T-helper 1 cell treated with Interleukin-12 subunit alpha and Interleukin-12 subunit beta and Interleukin-4 antibody, amounts not matched to agents 30 ng/mL and 1 ng/mL, for 36 hours (primary cell): Measurements from ENCODE around the gene CNN1. TPM values are rescaled to one million over a fixed set of nuclear protein-coding genes. Genes with fewer than 3 reads are reported as not detected.

Experiments
- intact Hi-C: fragments of 100-400 bp; cut with micrococcal nuclease; formaldehyde crosslinking; loops from one replicate; pipeline ENCODE4 v1.15.1; 2024
- total RNA-seq: library from RNA; stranded (reverse); gene quantifications from 2 replicates; pipeline ENCODE4 v1.2.3, GENCODE V29; 2022

CNN1 gene
- total RNA-seq, 1 donor from 2014 or later: not detected

DNA sequence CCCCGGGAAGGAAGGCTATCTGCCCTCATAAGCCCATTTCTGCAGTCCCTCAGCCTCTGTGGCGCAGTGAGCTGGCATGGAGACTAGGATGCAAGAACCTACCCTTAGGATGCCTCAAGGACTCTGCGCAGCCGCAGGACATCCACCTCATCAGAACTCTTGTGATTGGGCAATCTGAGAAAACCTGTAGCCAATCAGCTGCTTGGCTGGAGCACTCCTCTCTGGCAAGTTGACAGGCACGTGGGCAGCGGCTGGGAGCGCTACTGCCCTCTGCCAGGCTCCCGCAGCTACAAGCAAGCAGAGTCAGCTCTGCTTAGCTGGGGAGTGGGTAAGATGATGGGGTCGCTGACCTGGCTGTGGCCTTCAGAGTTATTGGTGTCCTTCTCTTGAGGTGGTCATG lies 8.2 kb upstream of the CNN1 start:
- intact Hi-C loops: no loop called here

GRCh38 chr19:11534538-11534937 lies 4.1 kb upstream of the CNN1 start:
- intact Hi-C loops: no loop called here

- intact Hi-C loops: no loop called here
Measured at GRCh38 chr19:11534948-11535347, 3.7 kb upstream of the CNN1 start.

DNA sequence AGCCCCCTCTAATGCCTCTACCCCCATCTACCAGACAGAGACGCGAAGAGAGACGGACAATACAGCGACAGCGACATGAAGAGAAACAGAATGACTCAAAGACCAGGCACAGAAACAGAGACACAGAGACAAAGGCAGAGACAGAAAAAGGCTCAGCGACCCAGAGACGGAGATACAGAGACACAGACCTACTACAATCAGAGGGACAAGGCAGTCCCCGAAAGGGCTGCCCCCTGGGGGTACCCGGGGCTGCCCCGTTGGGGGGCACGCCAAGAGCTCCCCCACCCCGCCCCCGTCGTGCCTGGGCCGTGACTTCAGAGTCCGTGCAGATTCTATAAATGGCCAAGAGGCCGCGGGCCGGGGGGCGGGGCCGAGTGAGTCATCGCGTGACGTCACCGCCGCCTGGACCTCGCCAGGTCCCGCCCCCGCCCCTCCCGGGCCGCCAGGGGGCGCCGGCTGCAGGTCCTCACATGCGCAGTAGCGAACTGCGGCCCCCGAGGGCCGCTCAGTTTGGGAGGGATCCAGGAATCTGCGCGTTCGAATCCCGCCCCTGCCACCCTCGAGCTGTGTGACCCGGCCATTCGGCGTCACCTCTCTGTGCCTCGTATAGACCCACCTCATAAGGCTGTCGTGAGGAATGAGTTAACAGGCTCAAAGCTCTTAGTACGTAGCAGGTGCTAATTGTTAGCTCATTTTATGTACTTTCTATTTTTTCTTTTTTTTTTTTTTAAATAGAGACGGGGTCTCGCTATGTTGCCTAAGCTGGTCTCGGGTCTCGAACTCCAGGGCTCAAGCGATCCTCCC lies 2.7 kb upstream of the CNN1 start:
- intact Hi-C loops: loop anchor here (1.0 kb wide), 6 partner anchors 8 to 155 kb away; partner anchors contain the start of genes ELOF1 and ZNF653

GRCh38 chr19:11539495-11540365 lies 1.1 kb downstream of the CNN1 start:
- intact Hi-C loops: no loop called here

- intact Hi-C loops: no loop called here
Measured at GRCh38 chr19:11540645-11541044, 2.0 kb downstream of the CNN1 start.

- intact Hi-C loops: no loop called here
Measured at GRCh38 chr19:11541238-11541637, 2.6 kb downstream of the CNN1 start.

- intact Hi-C loops: no loop called here
Measured at GRCh38 chr19:11547929-11548700, 9.5 kb downstream of the CNN1 start.

GRCh38 chr19:11549386-11549953 lies 10.8 kb downstream of the CNN1 start:
- intact Hi-C loops: no loop called here

GRCh38 chr19:11550265-11550664 lies 11.6 kb downstream of the CNN1 start:
- intact Hi-C loops: no loop called here

DNA sequence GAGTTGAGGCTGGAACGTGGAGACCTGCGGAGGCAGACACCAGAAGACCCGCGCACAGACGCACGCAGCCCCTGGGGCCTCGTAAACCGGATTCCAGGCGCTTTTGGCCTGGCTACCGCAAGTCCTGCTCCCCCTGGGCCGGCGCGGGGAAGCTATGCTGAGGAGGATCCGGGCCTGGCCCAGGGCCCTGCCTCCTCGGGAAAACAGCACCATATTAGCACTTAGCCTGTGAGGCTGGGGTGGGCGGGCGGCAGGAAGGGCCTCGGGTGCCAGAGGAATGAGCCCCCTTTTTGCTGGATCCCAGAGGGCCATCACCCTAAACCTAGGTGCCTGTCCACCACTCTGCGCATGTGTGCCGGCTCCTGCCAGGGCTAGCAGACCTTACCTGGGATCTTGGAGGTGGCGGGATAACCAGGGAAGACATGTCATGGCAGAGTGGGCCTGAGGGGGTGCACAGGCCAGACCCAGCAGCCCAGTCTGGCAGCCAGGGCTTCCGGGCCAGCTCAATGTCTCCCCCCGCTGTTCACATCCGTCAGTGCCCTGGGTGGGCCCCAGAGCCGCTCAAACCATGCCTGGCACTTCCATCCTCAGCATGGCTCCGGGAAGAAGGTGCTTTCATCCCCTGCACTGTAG lies 13.1 kb downstream of the CNN1 start:
- intact Hi-C loops: no loop called here

DNA sequence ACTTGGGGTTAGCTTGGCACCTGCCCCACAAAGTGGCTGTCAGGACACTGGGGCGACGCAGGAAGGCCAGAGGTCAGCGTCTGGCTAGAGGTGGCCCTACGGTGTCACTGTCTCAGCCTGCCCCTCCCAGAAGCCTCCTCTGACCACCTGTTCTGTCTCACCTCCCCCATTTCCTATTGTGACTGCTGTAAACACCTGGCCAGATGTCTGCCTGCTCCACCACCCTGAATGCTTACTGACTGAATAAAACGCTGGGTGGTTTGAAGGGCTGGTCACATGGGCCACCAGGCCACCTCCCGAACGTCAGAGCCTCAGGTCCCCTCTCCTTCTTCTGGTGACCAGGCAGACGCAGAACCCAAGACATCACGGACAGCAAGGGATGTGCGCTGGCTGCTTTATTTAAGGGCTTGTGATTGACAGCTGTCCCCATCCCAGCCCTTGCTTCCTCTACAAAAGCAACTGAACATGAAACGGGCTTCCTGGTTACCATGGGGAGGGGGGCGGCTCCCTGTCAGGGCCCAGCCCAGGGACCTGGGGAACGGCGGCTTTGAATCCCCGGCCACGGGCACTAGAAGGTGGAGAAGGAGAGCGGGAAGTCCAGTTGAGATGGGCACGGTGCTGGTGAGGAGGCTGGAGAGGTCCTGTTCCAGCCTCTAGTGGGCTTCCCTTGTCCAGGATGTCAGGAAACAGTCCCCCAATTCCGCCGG lies 14.2 kb downstream of the CNN1 start:
- intact Hi-C loops: no loop called here

GRCh38 chr19:11554160-11554559 lies 15.5 kb downstream of the CNN1 start:
- intact Hi-C loops: no loop called here

- intact Hi-C loops: no loop called here
Measured at GRCh38 chr19:11555246-11555645, 16.6 kb downstream of the CNN1 start.

DNA sequence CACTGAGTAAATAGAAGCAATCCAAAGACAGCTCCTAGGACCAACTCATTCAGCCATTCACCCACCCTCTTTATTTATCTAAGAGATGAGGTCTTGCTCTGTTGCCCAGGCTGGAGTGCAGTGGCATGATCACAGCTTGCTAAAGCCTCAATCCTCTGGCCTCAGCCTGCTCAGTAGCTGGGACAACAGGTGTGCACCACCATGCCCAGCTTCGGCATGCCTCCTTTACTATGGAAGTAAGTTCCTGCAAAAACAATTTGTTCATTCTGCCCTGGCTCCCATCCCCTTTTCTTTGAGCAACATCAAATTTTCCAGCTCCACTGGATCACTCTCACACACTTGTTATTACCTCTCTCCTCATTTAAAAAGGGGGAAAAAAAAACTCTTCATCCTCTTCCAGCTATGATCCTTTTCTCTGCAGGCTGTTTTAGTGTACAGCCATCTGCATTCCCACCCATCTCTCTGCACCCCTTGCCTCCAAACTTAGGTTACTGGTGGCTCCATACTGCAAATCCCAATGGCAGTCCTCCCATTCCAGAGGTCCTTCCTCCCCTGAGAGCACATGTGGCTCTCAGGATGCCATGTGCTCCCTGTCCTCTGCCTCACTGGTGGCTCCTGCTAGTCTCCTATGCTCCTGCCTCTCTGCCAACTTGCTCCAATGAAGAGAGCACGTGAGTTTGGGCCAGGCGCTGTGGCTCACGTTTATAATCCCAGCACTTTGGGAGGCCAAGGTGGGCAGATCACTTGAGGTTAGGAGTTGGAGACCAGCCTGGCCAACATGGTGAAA lies 18.2 kb downstream of the CNN1 start:
- intact Hi-C loops: no loop called here

- intact Hi-C loops: loop anchor here (1.0 kb wide), 10 partner anchors 23 to 404 kb away; partner anchors contain the start of genes ECSIT, ODAD3, PRKCSH and SPC24
Measured at GRCh38 chr19:11558881-11559828, 20.5 kb downstream of the CNN1 start, which contains the start of gene ELOF1. Gene ELOF1, minus strand, starts transcription at chr19:11559230. Its CDS starts 4,883 bp downstream, at chr19:11554347.

- intact Hi-C loops: loop anchor here (1.0 kb wide), 3 partner anchors 21 to 214 kb away; partner anchors contain the start of genes CCDC159 and TMEM205
Measured at GRCh38 chr19:11560404-11561051, 21.9 kb downstream of the CNN1 start.
